SU-DHL-6 (cell line): Measurements from ENCODE around the gene TOMM34.

ENCODE experiments used
- CTCF ChIP-seq: fragments of 200-600 bp; sonication (generic); IDR thresholded peaks from one replicate; pipeline ENCODE4 v1.5.1; 2017; ENCODE audit warnings: antibody characterized with exemption, mild to moderate bottlenecking, low read length, moderate library complexity; ENCODE audit not compliant: insufficient read depth, poor library complexity, severe bottlenecking
- EZH2phosphoT487 ChIP-seq: fragments of 200-600 bp; sonication (generic), shearing (Covaris generic); conservative IDR thresholded peaks from 2 replicates; pipeline ENCODE4 v1.6.1; 2018; ENCODE audit warnings: mild to moderate bottlenecking, antibody characterized with exemption, low read length, moderate library complexity, mixed read lengths

- no peak for TF ChIP-seq CTCF
- no peak for TF ChIP-seq EZH2phosphoT487
These were observed 1.9 kb downstream of the TOMM34 start for GRCh38 chr20:44958276-44958675.
